Measurements from ENCODE around the gene CAMK2G.

- no peak for TF ChIP-seq CTCF (IDR thresholded peaks at IDR 0.05; ENCODE audit: low read depth, low read length, missing input control)
- TF ChIP-seq GABPA (IDR thresholded peaks at IDR 0.05 in 1 of 2, conservative IDR thresholded peaks at IDR 0.05 in 1 of 2), result no peak
- no peak for TF ChIP-seq YY1 (IDR thresholded peaks at IDR 0.05)
- TF ChIP-seq JUND (IDR thresholded peaks at IDR 0.05), result no peak
- TF ChIP-seq MAX (IDR thresholded peaks at IDR 0.05), result no peak
- no peak for TF ChIP-seq FOXA1 (IDR thresholded peaks at IDR 0.05)
- no peak for TF ChIP-seq TAF1 (conservative IDR thresholded peaks at IDR 0.05)
- TF ChIP-seq EGR1 (IDR thresholded peaks at IDR 0.05; ENCODE audit: low read depth in 2 of 2), result no peak
- no peak for TF ChIP-seq RAD21 (IDR thresholded peaks at IDR 0.05)
- no peak for TF ChIP-seq REST (IDR thresholded peaks at IDR 0.05)
- TF ChIP-seq SP1 (IDR thresholded peaks at IDR 0.05), result no peak
These were observed 18.1 kb downstream of the CAMK2G start for GRCh38 chr10:73856261-73856660.
